H1 (cell line): ENCODE measurements around the gene HPN. TPM values are rescaled to one million over a fixed set of nuclear protein-coding genes. Genes with fewer than 3 reads are reported as not detected.

Source experiments
- CTCF ChIA-PET: fragments of 300-600 bp; sonication (Branson Sonifier 250); formaldehyde crosslinking; loops from one replicate; lab custom pipeline; 2021; ENCODE audit not compliant: partially characterized antibody; lab: Charles Lee
- POLR2A ChIA-PET: fragments of 300-600 bp; sonication (Branson Sonifier 250); formaldehyde crosslinking; loops from one replicate; lab custom pipeline; 2021; ENCODE audit warnings: inconsistent platforms; ENCODE audit not compliant: partially characterized antibody; lab: Charles Lee
- DNase-seq, 2 experiments: peaks; one replicate each; pipeline versions ENCODE4 v3.0.0 to v3.0.0-alpha.2; 2010 to 2022; ENCODE audit warnings: low spot score in 2 of 2, low read depth in 1 of 2, mixed read lengths in 1 of 2
- FAIRE-seq: peaks from 2 replicates; lab custom pipeline; 2011; peaks lifted over from hg19 to GRCh38; lab: Jason Lieb, UNC
- H2AFZ ChIP-seq: 2 replicates; pipeline ENCODE4 v1.8.1; 2012; ENCODE audit warnings: low read length, inconsistent platforms
- H2AK5ac ChIP-seq: 2 replicates; pipeline ENCODE4 v1.6.1; 2013; ENCODE audit warnings: low read depth, low read length
- H2BK120ac ChIP-seq: replicated peaks from 2 replicates; pipeline ENCODE3; 2013; ENCODE audit warnings: low read depth, low read length, inconsistent platforms
- H2BK12ac ChIP-seq: 2 replicates; pipeline ENCODE4 v1.6.1; 2013; ENCODE audit warnings: low read depth, low read length
- H2BK15ac ChIP-seq: 2 replicates; pipeline ENCODE4 v1.6.1; 2013; ENCODE audit warnings: low read length
- H2BK20ac ChIP-seq: 2 replicates; pipeline ENCODE4 v1.6.1; 2013; ENCODE audit warnings: low read length
- H2BK5ac ChIP-seq: 2 replicates; pipeline ENCODE4 v1.6.1; 2013; ENCODE audit warnings: low read depth, low read length
- H3K14ac ChIP-seq: 2 replicates; pipeline ENCODE4 v1.6.1; 2013; ENCODE audit warnings: inconsistent platforms; ENCODE audit not compliant: insufficient read length
- H3K18ac ChIP-seq: 2 replicates; pipeline ENCODE4 v1.6.1; 2013; ENCODE audit warnings: low read length; ENCODE audit errors: extremely low read depth
- H3K23ac ChIP-seq: 2 replicates; pipeline ENCODE4 v1.6.1; 2013; ENCODE audit warnings: inconsistent platforms; ENCODE audit not compliant: insufficient read length
- H3K23me2 ChIP-seq: 2 replicates; pipeline ENCODE4 v1.6.1; 2013; ENCODE audit warnings: low read depth, low read length
- H3K27ac ChIP-seq: 2 replicates; pipeline ENCODE4 v1.6.1; 2011; ENCODE audit warnings: low read depth, low read length, inconsistent platforms
- H3K27me3 ChIP-seq, 4 experiments: replicated peaks in 1 of 4; 1 replicate in 1 of 4; 2 replicates in 3 of 4; pipeline versions ENCODE4 v1.6.1 to v1.8.1; 2011 to 2013; ENCODE audit warnings: low read length in 3 of 4, mild to moderate bottlenecking in 3 of 4, inconsistent platforms in 2 of 4, mixed read lengths in 2 of 4, moderate library complexity in 1 of 4; ENCODE audit not compliant: control insufficient read depth in 3 of 4, insufficient read depth in 3 of 4; ENCODE audit errors: extremely low read depth in 1 of 4
- H3K36me3 ChIP-seq, 4 experiments: 2 replicates each; pipeline versions ENCODE4 v1.6.1 to v1.8.1; 2011 to 2013; ENCODE audit warnings: mild to moderate bottlenecking in 4 of 4, low read length in 3 of 4, moderate library complexity in 2 of 4, control low read depth in 1 of 4, inconsistent platforms in 1 of 4; ENCODE audit not compliant: insufficient read depth in 4 of 4, control insufficient read depth in 2 of 4
- H3K4ac ChIP-seq: replicated peaks from 2 replicates; pipeline ENCODE3; 2013; ENCODE audit warnings: low read length, low read depth, mixed read lengths, inconsistent platforms; ENCODE audit not compliant: insufficient read length
- H3K4me1 ChIP-seq, 4 experiments: replicated peaks in 1 of 4; 1 replicate in 1 of 4; 2 replicates in 3 of 4; pipeline versions ENCODE4 v1.6.1 to v1.8.1; 2011 to 2013; ENCODE audit warnings: low read length in 3 of 4, inconsistent platforms in 2 of 4, mixed read lengths in 1 of 4; ENCODE audit not compliant: insufficient read depth in 4 of 4, control insufficient read depth in 3 of 4
- H3K4me2 ChIP-seq, 2 experiments: 2 replicates each; pipeline versions ENCODE4 v1.6.1 to v1.8.1; 2011 to 2013; ENCODE audit warnings: low read depth in 2 of 2, low read length in 2 of 2, control low read depth in 1 of 2, inconsistent platforms in 1 of 2, mild to moderate bottlenecking in 1 of 2; ENCODE audit not compliant: insufficient read depth in 1 of 2
- H3K4me3 ChIP-seq, 4 experiments: fragments of 200-600, 300-600 bp in 1 of 4; sonication (generic), shearing (Covaris generic), sonication (Bioruptor Twin) in 1 of 4; 2 replicates each; pipeline versions ENCODE4 v1.5.1 to v1.8.1; 2011 to 2016; ENCODE audit warnings: low read length in 4 of 4, low read depth in 3 of 4, control low read depth in 2 of 4, inconsistent platforms in 2 of 4, mild to moderate bottlenecking in 2 of 4, mixed read lengths in 1 of 4, moderate library complexity in 1 of 4; ENCODE audit not compliant: insufficient read depth in 2 of 4; ENCODE audit errors: extremely low read depth in 1 of 4
- H3K56ac ChIP-seq: replicated peaks from 2 replicates; pipeline ENCODE3; 2013; ENCODE audit warnings: low read depth, mild to moderate bottlenecking, mixed read lengths, low read length, inconsistent platforms; ENCODE audit not compliant: insufficient read length
- H3K79me1 ChIP-seq: 2 replicates; pipeline ENCODE4 v1.6.1; 2013; ENCODE audit warnings: low read depth, low read length, control low read depth
- H3K79me2 ChIP-seq, 2 experiments: 2 replicates each; pipeline versions ENCODE4 v1.6.1 to v1.8.1; 2012 to 2013; ENCODE audit warnings: low read length in 2 of 2, mild to moderate bottlenecking in 2 of 2, inconsistent platforms in 1 of 2; ENCODE audit not compliant: insufficient read depth in 2 of 2, control insufficient read depth in 1 of 2
- H3K9ac ChIP-seq, 4 experiments: replicated peaks in 1 of 4; 1 replicate in 1 of 4; 2 replicates in 3 of 4; pipeline versions ENCODE4 v1.6.1 to v1.8.1; 2011 to 2013; ENCODE audit warnings: low read depth in 3 of 4, low read length in 3 of 4, control low read depth in 2 of 4, mild to moderate bottlenecking in 2 of 4, moderate library complexity in 2 of 4, inconsistent platforms in 1 of 4; ENCODE audit errors: extremely low read depth in 1 of 4
- H3K9me3 ChIP-seq, 2 experiments: 2 replicates each; pipeline versions ENCODE4 v1.6.1 to v1.8.1; 2012 to 2013; ENCODE audit warnings: mild to moderate bottlenecking in 2 of 2, moderate library complexity in 2 of 2, control low read depth in 1 of 2, inconsistent platforms in 1 of 2, low read depth in 1 of 2, low read length in 1 of 2, mixed read lengths in 1 of 2; ENCODE audit not compliant: insufficient read depth in 2 of 2
- H4K20me1 ChIP-seq, 2 experiments: replicated peaks in 1 of 2; 2 replicates each; pipeline versions ENCODE3 to v1.8.1; 2011 to 2013; ENCODE audit warnings: inconsistent platforms in 2 of 2, low read length in 2 of 2, mild to moderate bottlenecking in 1 of 2; ENCODE audit not compliant: insufficient read depth in 2 of 2, control insufficient read depth in 1 of 2
- H4K5ac ChIP-seq: 2 replicates; pipeline ENCODE4 v1.6.1; 2013; ENCODE audit warnings: low read length, low read depth, mixed read lengths, inconsistent platforms; ENCODE audit not compliant: insufficient read length
- H4K8ac ChIP-seq: 2 replicates; pipeline ENCODE4 v1.8.0; 2013; ENCODE audit warnings: mild to moderate bottlenecking, moderate library complexity, low read length, inconsistent platforms; ENCODE audit not compliant: insufficient read depth; ENCODE audit errors: extremely low read depth
- H4K91ac ChIP-seq: replicated peaks from 2 replicates; pipeline ENCODE3; 2013; ENCODE audit warnings: low read length, mixed read lengths, inconsistent platforms; ENCODE audit not compliant: insufficient read length
- CBX8 ChIP-seq: fragments of 300-800, 300-1000 bp; sonication (generic); IDR thresholded peaks from 2 replicates; pipeline ENCODE4 v1.7.1; 2016; ENCODE audit warnings: low read depth, low read length, borderline replicate concordance
- CHD2 ChIP-seq: IDR thresholded peaks from 2 replicates; pipeline ENCODE4 v1.6.1; 2012; ENCODE audit warnings: low read length, improper control_type of control experiment
- KDM5A ChIP-seq: fragments of 200-600 bp; IDR thresholded peaks from 2 replicates; pipeline ENCODE4 v1.7.1; 2012; ENCODE audit warnings: mild to moderate bottlenecking, low read length, inconsistent platforms, mixed read lengths
- ZNF274 ChIP-seq: IDR thresholded peaks from 2 replicates; pipeline ENCODE4 v1.7.0; 2012; ENCODE audit warnings: low read length, borderline replicate concordance; ENCODE audit errors: extremely low read depth
- WGBS, 2 experiments: shearing (Covaris generic) in 1 of 2; methylation state at CpG; one replicate each; pipeline versions ENCODE4 v1.1.6 to v1.1.7; 2013 to 2015; ENCODE audit warnings: low lambda C conversion rate in 2 of 2, mixed read lengths in 2 of 2, inconsistent platforms in 1 of 2, low coverage in 1 of 2, missing lambda C conversion rate in 1 of 2; ENCODE audit not compliant: insufficient replicate concordance in 2 of 2, insufficient coverage in 1 of 2, insufficient read length in 1 of 2; ENCODE audit errors: extremely low coverage in 1 of 2, missing lambda C conversion rate in 1 of 2; 5-methylcytosine and 5-hydroxymethylcytosine counted together
- polyA plus RNA-seq, 7 experiments: library from polyadenylated mRNA; depleted of rRNA in 3 of 7; stranded (reverse) in 5 of 7; unstranded in 2 of 7; fragments of >200 nt in 5 of 7; fragments of 200-250 nt in 2 of 7; gene quantifications; 1 replicate in 5 of 7; 2 replicates in 1 of 7; 4 replicates in 1 of 7; pipeline versions ENCODE4 v1.2.1 to v1.2.3, GENCODE V29; 2011 to 2013; ENCODE audit warnings: missing spikeins in 2 of 7, mixed read lengths in 2 of 7
- total RNA-seq: library from RNA; stranded (reverse); fragmentation: NEBNext Ultra II Directional; extraction: Animal tissue kit (Norgen Biotek cat#: 25700); gene quantifications from 2 replicates; pipeline ENCODE4 v1.2.1, GENCODE V29; 2021

HPN gene
- total and polyA plus RNA-seq, 2 of the 8 experiments (the other 6 are each of a cell fraction or from before 2014, with no cell fraction given), result 14.7 to 33.7 TPM

DNA sequence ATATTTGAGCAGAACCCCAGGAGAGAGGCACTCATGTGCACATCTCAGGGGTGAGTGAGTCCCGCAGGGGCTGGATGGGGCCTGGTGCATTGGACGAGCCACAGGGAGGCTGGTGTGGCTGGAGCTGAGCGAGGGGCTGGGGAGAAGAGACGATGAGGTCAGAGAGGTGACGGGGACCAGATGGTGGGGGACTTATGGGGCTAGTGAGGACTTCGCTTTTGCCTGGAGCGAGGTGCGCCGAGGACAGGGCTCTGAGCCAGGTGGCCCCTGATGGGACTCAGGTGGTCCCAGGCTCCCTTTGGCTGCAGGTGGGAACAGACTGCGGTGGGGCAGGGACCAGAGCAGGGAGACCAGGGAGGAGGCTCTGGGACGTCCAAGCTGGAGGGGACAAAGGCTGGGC lies 67.2 kb downstream of the HPN start:
- Histone ChIP-seq H3K36me3 (no peaks in the 10 kb centered on the region), H4K91ac (peak overlapping the region; percentile 54), H3K4ac (peak overlapping the region; percentile 91), H3K27me3 (no peaks in the 10 kb centered on the region; a peak in 1 of 7 replicates), H4K8ac (no peak overlapping the region), H2BK5ac (no peak overlapping the region), H2BK12ac (no peak overlapping the region), H3K79me1 (no peaks in the 10 kb centered on the region), H3K56ac (no peak overlapping the region), H3K4me1 (peaks cover 0 to 8% (median 2%) of the 10 kb centered on the region in 4 experiments; a peak in 3 of 7 replicates), H4K5ac (no peak overlapping the region), H3K4me3 (no peak overlapping the region), H2AK5ac (no peak overlapping the region), H2BK20ac (no peak overlapping the region), H3K9me3 (no peaks in the 10 kb centered on the region), H2BK120ac (no peak overlapping the region), H3K23ac (no peak overlapping the region), H3K9ac (no peak overlapping the region), H2AFZ (no peak overlapping the region), H3K4me2 (no peak overlapping the region), H4K20me1 (peaks cover 0 to 7% of the 10 kb centered on the region in 2 experiments), H3K23me2 (peaks cover 7% of the 10 kb centered on the region; the same call in 1 of the 2 replicates), H2BK15ac (no peak overlapping the region), H3K79me2 (no peaks in the 10 kb centered on the region), H3K18ac (no peak overlapping the region; the same call in 1 of the 2 replicates), H3K14ac (no peak overlapping the region), H3K27ac (no peak overlapping the region)
- 83% methylated on average over 11 of the region's 11 CpGs; no CpG with 5 or more reads in 1 of the 2 experiments for WGBS, 2 experiments
- FAIRE-seq, result no peak
- DNase-seq, result no peak
- POLR2A ChIA-PET, result no interaction called here
- CTCF ChIA-PET, result interaction anchor here (0.6 to 1.0 kb wide), 4 partner anchors 25 to 91 kb away, joined by 3 read pairs; no protein-coding TSS in a partner anchor
- TF ChIP-seq CHD2, result no peak
- TF ChIP-seq CBX8, result no peak
- TF ChIP-seq KDM5A, result no peak
- no peak for TF ChIP-seq ZNF274
